ENCODE measurements around the gene SCN4A. TPM values are rescaled to one million over a fixed set of nuclear protein-coding genes. Genes with fewer than 3 reads are reported as not detected.
A peak's percentile ranks its signal among the peaks of the same experiment; 100 is the strongest.

SCN4A gene
- polyA plus RNA-seq, 2 donors, result 0.01 to 0.08 TPM

DNA sequence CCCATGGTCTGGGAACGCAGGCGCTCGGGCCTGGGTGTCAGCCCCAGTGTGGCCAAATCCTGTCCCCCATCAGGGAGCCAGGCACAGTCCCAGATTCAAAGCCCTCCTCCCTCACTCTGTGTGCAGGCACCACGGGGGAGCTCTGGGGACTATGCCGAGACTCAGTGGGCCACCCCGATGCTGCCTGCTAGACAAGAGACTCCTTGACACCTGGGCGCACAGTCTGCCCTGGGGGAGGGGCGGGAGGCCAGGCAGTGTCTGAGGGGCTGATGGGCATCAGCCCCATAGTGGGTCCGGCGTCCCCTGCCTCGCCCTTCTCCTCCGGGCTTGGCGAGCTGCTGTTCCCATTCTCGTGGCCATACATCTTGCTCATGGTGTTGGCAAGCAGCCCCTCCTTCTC, 32.1 kb downstream of the SCN4A start:
- no peaks in the 10 kb centered on the region for H3K36me3 ChIP-seq (ENCODE audit: control insufficient read depth in 2 of 2, insufficient read depth in 2 of 2, low read length in 1 of 2)
- peaks cover 0 to 2% of the 10 kb centered on the region in 2 donors for H3K4me1 ChIP-seq (ENCODE audit: control insufficient read depth in 2 of 2, insufficient read depth in 2 of 2, low read length in 1 of 2)
- H3K4me3 ChIP-seq (ENCODE audit: low read depth in 1 of 2, low read length in 2 of 2), result no peak overlapping the region
- 92% methylated on average over 13 to 14 of the region's 14 CpGs for WGBS, 2 donors
- no peaks in the 10 kb centered on the region for H3K27me3 ChIP-seq (ENCODE audit: control insufficient read depth in 1 of 2, insufficient read depth in 2 of 2, low read length in 2 of 2)
- peaks cover 0 to 2% of the 10 kb centered on the region in 2 donors for H3K9me3 ChIP-seq (ENCODE audit: control insufficient read depth in 2 of 2, insufficient read depth in 1 of 2, low read depth in 1 of 2, low read length in 1 of 2)
- H3K27ac ChIP-seq (ENCODE audit: low read depth in 2 of 2, low read length in 1 of 2), result no peak overlapping the region

DNA sequence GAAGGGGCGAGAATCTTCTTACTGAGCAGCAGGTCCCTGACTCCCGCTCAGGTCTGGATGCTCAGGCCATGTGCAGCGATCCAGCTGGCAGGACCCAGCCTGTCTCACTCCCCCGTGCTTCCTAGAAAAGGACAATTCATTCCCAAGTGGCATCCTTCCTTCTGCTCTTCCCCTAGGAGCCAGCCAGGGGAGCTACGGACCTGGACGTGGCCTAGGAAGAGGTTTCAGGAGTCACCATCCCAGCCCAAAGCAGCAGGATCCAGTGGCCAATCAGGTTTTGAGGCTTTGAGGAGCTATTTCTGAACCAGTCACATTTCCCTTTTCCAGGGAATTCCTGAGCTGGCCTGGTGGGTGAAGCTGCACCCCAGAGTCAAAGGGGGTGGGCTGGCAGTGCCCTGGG, 32.8 kb downstream of the SCN4A start:
- H3K9me3 ChIP-seq (ENCODE audit: control insufficient read depth in 2 of 2, insufficient read depth in 1 of 2, low read depth in 1 of 2, low read length in 1 of 2), result peaks cover 0 to 2% of the 10 kb centered on the region in 2 donors
- WGBS, 2 donors, result 72 to 80% methylated on average over 6 of the region's 6 CpGs
- H3K27me3 ChIP-seq (ENCODE audit: control insufficient read depth in 1 of 2, insufficient read depth in 2 of 2, low read length in 2 of 2), result no peaks in the 10 kb centered on the region
- no peak overlapping the region for H3K27ac ChIP-seq (ENCODE audit: low read depth in 2 of 2, low read length in 1 of 2)
- no peaks in the 10 kb centered on the region for H3K4me1 ChIP-seq (ENCODE audit: control insufficient read depth in 2 of 2, insufficient read depth in 2 of 2, low read length in 1 of 2)
- H3K4me3 ChIP-seq (ENCODE audit: low read depth in 1 of 2, low read length in 2 of 2), result no peak overlapping the region
- H3K36me3 ChIP-seq (ENCODE audit: control insufficient read depth in 2 of 2, insufficient read depth in 2 of 2, low read length in 1 of 2), result no peaks in the 10 kb centered on the region

DNA sequence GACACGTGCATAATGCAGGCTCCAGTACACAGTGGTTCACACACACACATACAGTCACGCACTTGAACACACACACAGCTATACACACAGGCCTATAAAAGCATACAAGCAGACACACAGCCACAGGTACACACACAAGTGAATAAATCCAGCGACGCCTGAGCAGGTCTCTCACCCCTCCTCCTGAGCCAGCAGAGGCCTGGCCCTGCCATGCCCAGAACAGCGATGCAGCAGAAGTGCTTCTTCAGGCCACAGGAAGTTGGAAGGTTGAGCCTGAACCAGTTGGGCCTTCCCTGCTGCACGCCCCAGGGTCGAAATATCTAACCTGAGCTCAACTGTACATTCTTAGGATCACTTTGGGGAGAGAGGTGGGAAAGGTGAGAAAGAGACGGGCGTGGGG, 33.3 kb downstream of the SCN4A start:
- peaks cover 0 to 2% of the 10 kb centered on the region in 2 donors for H3K9me3 ChIP-seq (ENCODE audit: control insufficient read depth in 2 of 2, insufficient read depth in 1 of 2, low read depth in 1 of 2, low read length in 1 of 2)
- H3K27me3 ChIP-seq (ENCODE audit: control insufficient read depth in 1 of 2, insufficient read depth in 2 of 2, low read length in 2 of 2), result no peaks in the 10 kb centered on the region
- H3K4me1 ChIP-seq (ENCODE audit: control insufficient read depth in 2 of 2, insufficient read depth in 2 of 2, low read length in 1 of 2), result no peaks in the 10 kb centered on the region
- no peak overlapping the region for H3K27ac ChIP-seq (ENCODE audit: low read depth in 2 of 2, low read length in 1 of 2)
- H3K4me3 ChIP-seq (ENCODE audit: low read depth in 1 of 2, low read length in 2 of 2), result no peak overlapping the region
- no peaks in the 10 kb centered on the region for H3K36me3 ChIP-seq (ENCODE audit: control insufficient read depth in 2 of 2, insufficient read depth in 2 of 2, low read length in 1 of 2)
- 90 to 91% methylated on average over 9 of the region's 9 CpGs for WGBS, 2 donors

DNA sequence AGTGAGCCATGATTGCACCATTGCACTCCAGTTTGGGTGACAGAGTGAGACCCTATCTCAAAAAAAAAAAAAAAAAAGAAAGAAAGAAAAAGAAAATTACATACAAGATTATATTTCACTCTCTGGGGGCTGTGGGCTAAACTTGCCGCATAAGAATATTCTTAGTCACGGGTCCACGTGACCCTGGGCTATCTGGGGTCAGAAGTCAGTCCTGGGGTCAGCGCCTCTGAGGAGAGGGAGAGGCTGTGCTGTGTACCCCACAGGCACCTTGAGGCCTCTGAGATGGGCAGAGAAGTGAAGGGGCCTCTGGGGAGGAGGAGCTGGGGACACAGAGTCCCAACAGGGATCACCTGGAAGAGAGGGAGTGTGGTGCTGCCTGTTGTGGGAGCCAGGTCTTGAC, 34.8 kb downstream of the SCN4A start:
- 92 to 97% methylated on average over 4 of the region's 4 CpGs for WGBS, 2 donors
- H3K27me3 ChIP-seq (ENCODE audit: control insufficient read depth in 1 of 2, insufficient read depth in 2 of 2, low read length in 2 of 2), result no peaks in the 10 kb centered on the region
- H3K9me3 ChIP-seq (ENCODE audit: control insufficient read depth in 2 of 2, insufficient read depth in 1 of 2, low read depth in 1 of 2, low read length in 1 of 2), result peaks cover 0 to 2% of the 10 kb centered on the region in 2 donors
- H3K27ac ChIP-seq (ENCODE audit: low read depth in 2 of 2, low read length in 1 of 2), result no peak overlapping the region
- no peaks in the 10 kb centered on the region for H3K36me3 ChIP-seq (ENCODE audit: control insufficient read depth in 2 of 2, insufficient read depth in 2 of 2, low read length in 1 of 2)
- no peak overlapping the region for H3K4me3 ChIP-seq (ENCODE audit: low read depth in 1 of 2, low read length in 2 of 2)
- H3K4me1 ChIP-seq (ENCODE audit: control insufficient read depth in 2 of 2, insufficient read depth in 2 of 2, low read length in 1 of 2), result no peaks in the 10 kb centered on the region

DNA sequence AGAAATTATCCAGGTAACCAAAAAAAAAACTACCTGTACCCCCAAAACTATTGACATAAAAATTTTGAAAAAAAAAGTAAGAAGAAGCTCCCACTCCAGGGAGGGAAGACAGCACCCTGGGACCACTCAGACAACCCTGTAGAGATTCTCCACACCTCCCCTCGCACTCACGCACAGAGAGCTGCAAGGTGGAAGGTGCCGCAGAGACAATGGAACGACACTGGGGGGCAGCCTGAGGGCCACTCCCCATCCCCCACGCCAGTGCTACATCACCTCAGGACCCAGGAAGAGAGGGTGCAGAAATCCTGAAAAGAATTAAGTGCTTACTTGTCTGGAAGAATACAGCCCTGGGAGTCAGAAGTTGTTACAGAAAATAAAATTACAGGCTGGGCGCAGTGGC, 35.4 kb downstream of the SCN4A start:
- Histone ChIP-seq H3K9me3 (ENCODE audit: control insufficient read depth in 2 of 2, insufficient read depth in 1 of 2, low read depth in 1 of 2, low read length in 1 of 2) (no peaks in the 10 kb centered on the region), H3K27me3 (ENCODE audit: control insufficient read depth in 1 of 2, insufficient read depth in 2 of 2, low read length in 2 of 2) (no peaks in the 10 kb centered on the region), H3K4me1 (ENCODE audit: control insufficient read depth in 2 of 2, insufficient read depth in 2 of 2, low read length in 1 of 2) (no peaks in the 10 kb centered on the region), H3K36me3 (ENCODE audit: control insufficient read depth in 2 of 2, insufficient read depth in 2 of 2, low read length in 1 of 2) (no peaks in the 10 kb centered on the region), H3K27ac (ENCODE audit: low read depth in 2 of 2, low read length in 1 of 2) (no peak overlapping the region), H3K4me3 (ENCODE audit: low read depth in 1 of 2, low read length in 2 of 2) (no peak overlapping the region)
- 86 to 87% methylated on average over 6 of the region's 6 CpGs for WGBS, 2 donors

DNA sequence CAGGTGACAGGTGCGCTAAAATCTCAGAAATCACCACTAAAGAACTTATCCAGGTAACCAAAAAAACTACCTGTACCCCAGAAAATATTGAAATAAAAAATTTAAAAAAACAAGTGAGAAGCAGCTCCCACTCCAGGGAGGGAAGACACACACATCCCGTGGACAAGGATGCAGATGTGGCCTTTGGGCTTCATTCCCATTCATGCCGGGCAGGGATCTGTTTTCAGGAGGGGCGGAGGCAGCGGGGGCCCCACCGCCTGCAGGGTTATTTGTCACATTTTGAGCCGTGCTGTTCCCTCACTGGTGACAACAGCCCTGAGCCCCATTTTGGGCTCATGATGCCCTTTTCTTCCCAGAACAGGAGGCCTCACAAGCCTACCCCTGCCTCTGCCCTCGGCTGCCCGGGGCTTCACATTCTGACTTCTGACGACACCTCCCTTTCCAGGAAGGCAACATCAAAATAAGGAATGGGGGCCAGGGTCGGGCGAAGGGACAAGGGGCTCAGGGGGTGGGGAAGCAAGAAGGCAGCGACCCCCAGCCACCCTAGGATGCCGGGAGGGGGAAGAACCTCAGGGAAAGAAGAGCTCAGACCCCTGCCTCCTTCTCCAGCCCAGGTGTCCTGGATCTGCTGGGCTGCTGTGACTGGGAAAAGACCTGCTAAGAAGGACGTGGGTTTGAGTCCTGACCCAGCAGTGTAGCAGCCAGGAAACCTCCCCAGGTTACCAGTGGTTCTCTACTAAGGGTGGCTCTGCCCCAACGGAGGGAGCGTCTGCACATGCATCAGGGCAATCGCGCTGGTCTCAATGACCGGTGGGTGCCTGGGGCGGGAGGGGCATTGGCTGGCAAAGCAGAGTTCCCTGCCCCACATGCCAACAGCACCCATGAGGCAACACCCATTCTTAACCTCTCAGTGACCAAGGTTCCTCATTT, 38.3 kb downstream of the SCN4A start:
- Histone ChIP-seq H3K4me3 (ENCODE audit: low read depth in 1 of 2, low read length in 2 of 2) (no peak overlapping the region), H3K9me3 (ENCODE audit: control insufficient read depth in 2 of 2, insufficient read depth in 1 of 2, low read depth in 1 of 2, low read length in 1 of 2) (peaks cover 0 to 3% of the 10 kb centered on the region in 2 donors), H3K27ac (ENCODE audit: low read depth in 2 of 2, low read length in 1 of 2) (no peak overlapping the region), H3K27me3 (ENCODE audit: control insufficient read depth in 1 of 2, insufficient read depth in 2 of 2, low read length in 2 of 2) (no peaks in the 10 kb centered on the region), H3K36me3 (ENCODE audit: control insufficient read depth in 2 of 2, insufficient read depth in 2 of 2, low read length in 1 of 2) (no peaks in the 10 kb centered on the region), H3K4me1 (ENCODE audit: control insufficient read depth in 2 of 2, insufficient read depth in 2 of 2, low read length in 1 of 2) (peaks cover 0 to 10% of the 10 kb centered on the region in 2 donors)
- 73 to 76% methylated on average over 21 of the region's 21 CpGs for WGBS, 2 donors

DNA sequence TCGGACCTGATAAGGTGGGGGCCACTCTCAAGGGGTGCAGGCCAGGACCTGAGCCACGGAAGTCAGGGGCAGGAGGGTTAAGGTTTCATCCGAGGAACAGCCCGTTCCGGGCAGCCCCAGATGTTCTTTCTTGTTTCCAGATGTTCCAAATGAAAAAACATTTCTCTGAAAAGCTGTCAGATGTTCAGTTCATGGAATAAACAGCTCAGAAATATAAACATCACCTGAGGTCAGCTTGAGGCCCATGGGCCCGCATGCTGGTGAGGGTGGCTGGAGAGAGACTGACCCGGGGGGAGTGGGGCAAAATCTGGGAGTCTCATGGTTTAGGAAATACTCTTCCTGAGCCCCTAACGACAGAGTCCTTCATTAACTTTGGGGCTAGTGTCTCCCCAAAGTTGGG, 39.1 kb downstream of the SCN4A start:
- Histone ChIP-seq H3K9me3 (ENCODE audit: control insufficient read depth in 2 of 2, insufficient read depth in 1 of 2, low read depth in 1 of 2, low read length in 1 of 2) (peaks cover 0 to 3% of the 10 kb centered on the region in 2 donors), H3K4me1 (ENCODE audit: control insufficient read depth in 2 of 2, insufficient read depth in 2 of 2, low read length in 1 of 2) (peaks cover 0 to 10% of the 10 kb centered on the region in 2 donors), H3K36me3 (ENCODE audit: control insufficient read depth in 2 of 2, insufficient read depth in 2 of 2, low read length in 1 of 2) (no peaks in the 10 kb centered on the region), H3K4me3 (ENCODE audit: low read depth in 1 of 2, low read length in 2 of 2) (no peak overlapping the region), H3K27me3 (ENCODE audit: control insufficient read depth in 1 of 2, insufficient read depth in 2 of 2, low read length in 2 of 2) (no peaks in the 10 kb centered on the region), H3K27ac (ENCODE audit: low read depth in 2 of 2, low read length in 1 of 2) (no peak overlapping the region)
- 83 to 85% methylated on average over 8 of the region's 8 CpGs for WGBS, 2 donors

DNA sequence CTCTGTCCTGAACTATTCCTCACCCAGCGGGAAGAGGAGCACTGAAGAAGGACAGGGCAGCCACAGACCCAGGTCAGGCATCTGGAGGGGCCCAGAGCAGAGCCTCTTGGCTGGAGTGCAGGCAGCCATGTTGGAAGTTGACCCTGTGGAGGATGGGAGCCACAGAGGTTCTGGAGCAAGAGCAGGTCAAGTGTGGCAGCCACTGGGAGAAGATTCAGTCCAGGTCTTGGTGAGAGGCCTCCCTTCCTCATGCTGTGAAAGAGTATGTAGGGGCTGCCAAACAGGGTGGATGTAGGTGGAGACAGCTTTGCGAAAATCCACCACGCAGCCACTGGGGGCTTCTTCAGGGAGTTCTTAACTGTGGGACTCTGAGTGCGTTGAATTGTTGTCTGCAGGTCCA, 40.0 kb downstream of the SCN4A start:
- H3K4me1 ChIP-seq (ENCODE audit: control insufficient read depth in 2 of 2, insufficient read depth in 2 of 2, low read length in 1 of 2), result peaks cover 0 to 13% of the 10 kb centered on the region in 2 donors
- H3K27ac ChIP-seq (ENCODE audit: low read depth in 2 of 2, low read length in 1 of 2), result no peak overlapping the region
- no peaks in the 10 kb centered on the region for H3K36me3 ChIP-seq (ENCODE audit: control insufficient read depth in 2 of 2, insufficient read depth in 2 of 2, low read length in 1 of 2)
- H3K27me3 ChIP-seq (ENCODE audit: control insufficient read depth in 1 of 2, insufficient read depth in 2 of 2, low read length in 2 of 2), result no peaks in the 10 kb centered on the region
- H3K9me3 ChIP-seq (ENCODE audit: control insufficient read depth in 2 of 2, insufficient read depth in 1 of 2, low read depth in 1 of 2, low read length in 1 of 2), result peaks cover 0 to 3% of the 10 kb centered on the region in 2 donors
- H3K4me3 ChIP-seq (ENCODE audit: low read depth in 1 of 2, low read length in 2 of 2), result no peak overlapping the region
- 95 to 97% methylated on average over 4 of the region's 4 CpGs for WGBS, 2 donors

DNA sequence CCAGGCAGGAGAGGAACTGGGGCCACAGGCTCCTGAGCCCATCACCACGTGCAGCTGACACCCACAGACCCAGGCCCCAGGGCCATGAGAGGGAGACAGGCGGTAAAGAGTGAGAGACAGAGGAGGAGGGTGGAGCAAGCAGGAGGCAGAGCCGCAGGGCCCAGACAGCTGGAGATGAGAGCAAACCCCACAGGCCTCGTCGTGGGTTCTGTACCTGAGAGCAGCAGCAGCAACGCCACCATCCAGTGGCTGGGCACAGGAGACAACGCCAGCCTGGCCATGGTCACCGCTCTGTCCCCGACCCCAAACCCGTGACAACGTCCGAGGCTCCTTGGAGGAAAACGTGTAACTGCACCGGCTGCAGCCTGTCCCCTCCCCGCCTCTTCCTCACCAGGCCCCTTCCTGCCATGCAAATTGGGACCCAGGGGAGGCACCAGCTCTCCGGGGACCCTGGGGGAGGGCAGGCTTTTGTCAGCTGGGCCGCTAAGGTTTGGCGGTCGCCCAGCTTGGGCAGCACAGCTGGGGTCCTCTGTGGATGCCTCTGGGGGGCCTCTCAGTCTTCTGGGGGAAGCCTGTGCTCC, 40.6 kb downstream of the SCN4A start, which contains the start of gene CD79B:
Gene CD79B (minus strand): TSS at position 351 of the 581 bp plus-strand sequence. CDS start 70 bp downstream, at position 281.
- WGBS, 2 donors, result 70 to 73% methylated on average over 19 of the region's 19 CpGs
- Histone ChIP-seq H3K4me3 (ENCODE audit: low read depth in 1 of 2, low read length in 2 of 2) (peak within 1 kb of the TSS in 1 of 2 donors; percentile 40), H3K4me1 (ENCODE audit: control insufficient read depth in 2 of 2, insufficient read depth in 2 of 2, low read length in 1 of 2) (peaks cover 0 to 13% of the 10 kb centered on the region in 2 donors), H3K9me3 (ENCODE audit: control insufficient read depth in 2 of 2, insufficient read depth in 1 of 2, low read depth in 1 of 2, low read length in 1 of 2) (peaks cover 0 to 3% of the 10 kb centered on the region in 2 donors), H3K27ac (ENCODE audit: low read depth in 2 of 2, low read length in 1 of 2) (peak within 1 kb of the TSS; percentile 2 to 68), H3K27me3 (ENCODE audit: control insufficient read depth in 1 of 2, insufficient read depth in 2 of 2, low read length in 2 of 2) (no peaks in the 10 kb centered on the region), H3K36me3 (ENCODE audit: control insufficient read depth in 2 of 2, insufficient read depth in 2 of 2, low read length in 1 of 2) (no peaks in the 10 kb centered on the region)

Data from esophagus (tissue), 2 donors.